GM19452 (cell line): Measurements from ENCODE around the gene STK32A.

Experiments used
- ATAC-seq: cut with Tn5 transposase; IDR thresholded peaks from one replicate; pipeline ENCODE4 v1.9.1; 2021; ENCODE audit not compliant: unreplicated experiment

STK32A gene

GRCh38 chr5:147388184-147389108 is 153.6 kb downstream of the STK32A start:
- no peak for ATAC-seq

GRCh38 chr5:147390654-147391225 is 155.9 kb downstream of the STK32A start:
- no peak for ATAC-seq

- ATAC-seq: peak; percentile 78
Observed at GRCh38 chr5:147391781-147392180, 157.0 kb downstream of the STK32A start.

GRCh38 chr5:147393874-147394672 is 159.2 kb downstream of the STK32A start:
- no peak for ATAC-seq

- no peak for ATAC-seq
Observed at GRCh38 chr5:147396070-147396823, 161.4 kb downstream of the STK32A start.

- no peak for ATAC-seq
Observed at GRCh38 chr5:147397616-147398015, 162.8 kb downstream of the STK32A start.

- ATAC-seq: no peak
Observed at GRCh38 chr5:147398860-147399259, 164.0 kb downstream of the STK32A start.

GRCh38 chr5:147400126-147400809 is 165.4 kb downstream of the STK32A start:
- ATAC-seq: no peak

- no peak for ATAC-seq
Observed at GRCh38 chr5:147400881-147401280, 166.1 kb downstream of the STK32A start.

- ATAC-seq: peak; percentile 96
Observed at GRCh38 chr5:147403651-147404640, 169.1 kb downstream of the STK32A start.

- peak; percentile 26 for ATAC-seq
Observed at GRCh38 chr5:147404706-147405105, 169.9 kb downstream of the STK32A start.

- ATAC-seq: no peak
Observed at GRCh38 chr5:147406636-147407035, 171.8 kb downstream of the STK32A start.

- ATAC-seq: no peak
Observed at GRCh38 chr5:147407094-147407681, 172.4 kb downstream of the STK32A start.

GRCh38 chr5:147408980-147409379 is 174.2 kb downstream of the STK32A start:
- no peak for ATAC-seq

- ATAC-seq: no peak
Observed at GRCh38 chr5:147410496-147411358, 175.9 kb downstream of the STK32A start.

- no peak for ATAC-seq
Observed at GRCh38 chr5:147411359-147412319, 176.8 kb downstream of the STK32A start.

GRCh38 chr5:147412561-147412960 is 177.7 kb downstream of the STK32A start:
- ATAC-seq: no peak
